ENCODE results near the gene NHS. TPM values are rescaled to one million over a fixed set of nuclear protein-coding genes. Genes with fewer than 3 reads are reported as not detected.

NHS gene
- total and polyA plus RNA-seq, 11 donors: 0.22 to 3.4 (median 1.1) TPM

DNA sequence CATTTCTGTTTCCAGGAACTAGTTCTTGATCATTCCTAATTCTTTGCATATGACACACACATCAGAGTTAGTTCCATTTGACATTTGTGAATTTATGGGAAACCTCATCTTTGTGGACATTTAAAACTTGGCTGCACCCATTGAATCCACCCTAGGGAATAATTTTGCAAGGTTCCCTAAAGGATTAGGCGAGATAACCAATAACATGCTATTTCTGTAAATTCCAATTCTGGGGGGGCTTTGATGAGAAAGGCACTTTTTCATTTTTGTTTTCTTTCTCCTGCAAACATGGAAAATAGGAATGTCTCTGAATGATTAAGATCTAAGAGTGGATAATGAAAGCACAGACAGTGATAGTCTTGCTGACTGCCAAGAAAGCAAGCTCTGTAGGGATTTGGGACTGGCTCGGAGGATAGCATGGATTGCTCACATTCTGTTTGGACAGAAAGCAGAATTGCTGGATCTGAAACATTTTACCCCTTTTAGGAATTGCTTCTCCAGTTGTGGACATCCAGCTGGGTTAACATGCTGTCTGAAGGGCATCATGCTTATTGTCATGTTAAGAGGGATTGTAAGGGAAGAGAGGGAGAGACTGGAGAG, 145.1 kb downstream of the NHS start:
- intact Hi-C loops (cut with DNase I): loop anchor here in 4 of 10 donors (5.0 to 10.0 kb wide), 3 partner anchors 143 to 148 kb away; partner anchors contain the start of gene NHS (in 3 of the 4)
- peaks cover 0 to 9% (median 0%) of the 10 kb centered on the region in 12 donors for H3K9me3 ChIP-seq
- no peaks in the 10 kb centered on the region for H3K36me3 ChIP-seq
- H3K4me3 ChIP-seq: no peak overlapping the region
- ATAC-seq (peak in 2 of 4 donors; percentile 41 to 42), DNase-seq (no peak)
- 57 to 69% (median 61%) methylated on average over 2 of the region's 2 CpGs for WGBS, 4 donors
- H3K27me3 ChIP-seq: peaks cover 0 to 4% (median 0%) of the 10 kb centered on the region in 9 donors
- peaks cover 0 to 7% (median 0%) of the 10 kb centered on the region in 12 donors for H3K4me1 ChIP-seq
- no peak for TF ChIP-seq POLR2A (IDR thresholded peaks at IDR 0.05)
- TF ChIP-seq, protein P1, sequence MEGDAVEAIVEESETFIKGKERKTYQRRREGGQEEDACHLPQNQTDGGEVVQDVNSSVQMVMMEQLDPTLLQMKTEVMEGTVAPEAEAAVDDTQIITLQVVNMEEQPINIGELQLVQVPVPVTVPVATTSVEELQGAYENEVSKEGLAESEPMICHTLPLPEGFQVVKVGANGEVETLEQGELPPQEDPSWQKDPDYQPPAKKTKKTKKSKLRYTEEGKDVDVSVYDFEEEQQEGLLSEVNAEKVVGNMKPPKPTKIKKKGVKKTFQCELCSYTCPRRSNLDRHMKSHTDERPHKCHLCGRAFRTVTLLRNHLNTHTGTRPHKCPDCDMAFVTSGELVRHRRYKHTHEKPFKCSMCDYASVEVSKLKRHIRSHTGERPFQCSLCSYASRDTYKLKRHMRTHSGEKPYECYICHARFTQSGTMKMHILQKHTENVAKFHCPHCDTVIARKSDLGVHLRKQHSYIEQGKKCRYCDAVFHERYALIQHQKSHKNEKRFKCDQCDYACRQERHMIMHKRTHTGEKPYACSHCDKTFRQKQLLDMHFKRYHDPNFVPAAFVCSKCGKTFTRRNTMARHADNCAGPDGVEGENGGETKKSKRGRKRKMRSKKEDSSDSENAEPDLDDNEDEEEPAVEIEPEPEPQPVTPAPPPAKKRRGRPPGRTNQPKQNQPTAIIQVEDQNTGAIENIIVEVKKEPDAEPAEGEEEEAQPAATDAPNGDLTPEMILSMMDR (IDR thresholded peaks at IDR 0.05): no peak
- peak overlapping the region in 3 of 12 donors; percentile 37 to 59 (median 57) for H3K27ac ChIP-seq

DNA sequence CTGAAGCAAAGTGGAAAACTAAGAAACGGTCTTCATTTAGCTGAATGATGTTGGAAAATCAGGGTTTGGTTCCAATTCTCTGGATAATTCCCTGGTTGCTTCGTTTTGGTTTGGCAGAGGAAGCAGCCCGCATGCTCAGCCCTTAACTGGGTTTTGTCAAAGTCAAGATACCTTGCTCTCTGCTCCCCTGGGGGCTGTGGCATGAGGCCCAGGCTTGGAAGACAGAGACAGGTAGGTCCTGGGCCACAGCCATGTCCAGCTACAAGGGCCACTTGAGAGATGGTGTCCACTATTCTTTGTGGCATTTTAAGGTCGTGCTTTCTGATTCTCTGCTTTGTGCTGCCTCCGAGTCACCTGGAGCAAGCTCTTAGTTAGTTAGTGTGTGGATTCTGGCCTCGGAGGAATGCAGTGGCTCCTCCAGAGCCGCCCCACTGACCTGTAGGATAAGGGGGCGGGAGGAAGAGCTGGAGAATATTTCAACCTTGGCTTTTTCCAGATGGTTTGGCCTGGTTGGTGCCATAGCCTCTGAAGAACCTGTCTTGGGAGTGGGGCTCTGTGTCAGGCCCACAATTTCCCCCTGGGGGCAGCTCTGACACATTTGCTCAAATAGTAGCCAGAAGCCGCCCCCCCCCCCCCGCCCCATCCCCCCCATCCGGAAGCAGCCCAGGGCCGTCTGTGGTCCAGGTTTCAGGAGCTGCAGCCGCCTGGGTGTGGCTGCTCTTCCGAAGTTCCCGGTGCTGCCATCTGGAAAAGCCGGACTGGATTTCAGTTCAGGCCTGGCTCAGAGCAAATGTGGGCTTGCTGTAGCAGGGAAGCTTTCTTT, 147.1 kb downstream of the NHS start:
- TF ChIP-seq, protein P1 (IDR thresholded peaks at IDR 0.05): no peak
- no peak for TF ChIP-seq POLR2A (IDR thresholded peaks at IDR 0.05)
- 41 to 47% (median 44%) methylated on average over 12 to 16 of the region's 16 CpGs for WGBS, 4 donors
- H3K27me3 ChIP-seq: peaks cover 0 to 4% (median 0%) of the 10 kb centered on the region in 9 donors
- peaks cover 0 to 9% (median 0%) of the 10 kb centered on the region in 12 donors for H3K9me3 ChIP-seq
- intact Hi-C loops (cut with DNase I): loop anchor here in 4 of 10 donors (5.0 to 10.0 kb wide), 3 partner anchors 145 to 150 kb away; partner anchors contain the start of gene NHS (in 3 of the 4)
- peaks cover 0 to 12% (median 2%) of the 10 kb centered on the region in 12 donors for H3K4me1 ChIP-seq
- DNase-seq (peak in 1 of 5 donors; percentile 31), ATAC-seq (peak in 1 of 4 donors; percentile 19)
- no peaks in the 10 kb centered on the region for H3K36me3 ChIP-seq
- peak overlapping the region in 1 of 12 donors; percentile 11 for H3K27ac ChIP-seq
- no peak overlapping the region for H3K4me3 ChIP-seq

GRCh38 chrX:17525266-17525665, 150.3 kb downstream of the NHS start:
- H3K4me3 ChIP-seq: no peak overlapping the region

More at GRCh38 chrX:17525266-17525665, 150.3 kb downstream of the NHS start:
- H3K27ac ChIP-seq: no peak overlapping the region
- TF ChIP-seq, protein P1 (IDR thresholded peaks at IDR 0.05): no peak
- TF ChIP-seq POLR2A (IDR thresholded peaks at IDR 0.05): no peak
- DNase-seq (no peak), ATAC-seq (no peak)
- no peaks in the 10 kb centered on the region for H3K9me3 ChIP-seq
- intact Hi-C loops (cut with DNase I): loop anchor here in 3 of 10 donors (5.0 to 10.0 kb wide), 2 partner anchors 67 to 150 kb away; partner anchors contain the start of gene NHS (in 2 of the 3)
- H3K27me3 ChIP-seq: peaks cover 0 to 4% (median 0%) of the 10 kb centered on the region in 9 donors
- WGBS, 4 donors: 41 to 85% (median 60%) methylated on average over 1 of the region's 1 CpG
- H3K4me1 ChIP-seq: peaks cover 0 to 17% (median 7%) of the 10 kb centered on the region in 12 donors
- H3K36me3 ChIP-seq: no peaks in the 10 kb centered on the region
